NCI-H146 treated with DMSO at 0.1 percent for 48 hours (cell line): Measurements from ENCODE around the gene NPC1.

Experiments used
- DNase-seq: peaks from one replicate; lab custom pipeline; 2025; ENCODE audit not compliant: unreplicated experiment; lab: John Stamatoyannopoulos, UW

The NPC1 gene

GRCh38 chr18:23550898-23551297 lies 35.4 kb downstream of the NPC1 start:
- no peak for DNase-seq

GRCh38 chr18:23548719-23549118 lies 37.6 kb downstream of the NPC1 start:
- no peak for DNase-seq

GRCh38 chr18:23548275-23548674 lies 38.0 kb downstream of the NPC1 start:
- DNase-seq = no peak

GRCh38 chr18:23547846-23548245 lies 38.5 kb downstream of the NPC1 start:
- no peak for DNase-seq

- DNase-seq = no peak
Observed at GRCh38 chr18:23547306-23547705, 39.0 kb downstream of the NPC1 start.

- no peak for DNase-seq
Observed at GRCh38 chr18:23545247-23545789, 41.0 kb downstream of the NPC1 start.

- no peak for DNase-seq
Observed at GRCh38 chr18:23542461-23542860, 43.8 kb downstream of the NPC1 start.

- DNase-seq = no peak
Observed at GRCh38 chr18:23541349-23542093, 44.8 kb downstream of the NPC1 start.

GRCh38 chr18:23540867-23541266 lies 45.4 kb downstream of the NPC1 start:
- no peak for DNase-seq

- no peak for DNase-seq
Observed at GRCh38 chr18:23539911-23540525, 46.3 kb downstream of the NPC1 start.

GRCh38 chr18:23539296-23539695 lies 47.0 kb downstream of the NPC1 start:
- no peak for DNase-seq

GRCh38 chr18:23538870-23539269 lies 47.4 kb downstream of the NPC1 start:
- no peak for DNase-seq

GRCh38 chr18:23538001-23538400 lies 48.3 kb downstream of the NPC1 start:
- DNase-seq = no peak

- DNase-seq = no peak
Observed at GRCh38 chr18:23537274-23537673, 49.0 kb downstream of the NPC1 start.

GRCh38 chr18:23536204-23536603 lies 50.1 kb downstream of the NPC1 start:
- no peak for DNase-seq

- no peak for DNase-seq
Observed at GRCh38 chr18:23534276-23534675, 52.0 kb downstream of the NPC1 start.

- no peak for DNase-seq
Observed at GRCh38 chr18:23532848-23533247, 53.5 kb downstream of the NPC1 start.

GRCh38 chr18:23531912-23532311 lies 54.4 kb downstream of the NPC1 start:
- no peak for DNase-seq

GRCh38 chr18:23530195-23530594 lies 56.1 kb downstream of the NPC1 start:
- no peak for DNase-seq

- no peak for DNase-seq
Observed at GRCh38 chr18:23529604-23530003, 56.7 kb downstream of the NPC1 start.

- DNase-seq = no peak
Observed at GRCh38 chr18:23528580-23529472, 57.5 kb downstream of the NPC1 start.
